GM23338 (cell line): ENCODE results near the gene TWIST2. TPM values are rescaled to one million over a fixed set of nuclear protein-coding genes. Genes with fewer than 3 reads are reported as not detected.

Experiments
- ATAC-seq: fragments of 200-7000 bp; cut with Tn5 transposase; 3 replicates; pipeline ENCODE4 v1.9.1; 2020
- DNase-seq: peaks from one replicate; pipeline ENCODE4 v3.0.0-alpha.2; 2015; ENCODE audit warnings: low spot score
- H2AFZ ChIP-seq: fragments of 200-600 bp; sonication (generic); 2 replicates; pipeline ENCODE4 v1.8.0; 2016; ENCODE audit warnings: antibody characterized with exemption, mild to moderate bottlenecking, moderate library complexity
- H3F3A ChIP-seq: fragments of 200-600 bp; sonication (generic); replicated peaks from 2 replicates; pipeline ENCODE4 v1.8.0; 2017; ENCODE audit warnings: antibody characterized with exemption, mixed run types, low read depth
- H3K27ac ChIP-seq: fragments of 200-600 bp; sonication (generic); 2 replicates; pipeline ENCODE4 v1.6.1; 2016; ENCODE audit warnings: low read depth
- H3K27me3 ChIP-seq: fragments of 200-600 bp; sonication (generic); 2 replicates; pipeline ENCODE4 v1.8.0; 2016; ENCODE audit warnings: mild to moderate bottlenecking, mixed run types, moderate library complexity; ENCODE audit not compliant: insufficient read depth
- H3K36me3 ChIP-seq: fragments of 200-600 bp; sonication (generic); 2 replicates; pipeline ENCODE4 v1.8.0; 2016; ENCODE audit warnings: mild to moderate bottlenecking; ENCODE audit not compliant: insufficient read depth
- H3K4me1 ChIP-seq: fragments of 200-600 bp; sonication (generic); 2 replicates; pipeline ENCODE4 v1.8.0; 2016; ENCODE audit warnings: mild to moderate bottlenecking, moderate library complexity; ENCODE audit not compliant: insufficient read depth
- H3K4me2 ChIP-seq: fragments of 200-600 bp; sonication (generic); 2 replicates; pipeline ENCODE4 v1.7.1; 2017; ENCODE audit warnings: mixed run types
- H3K4me3 ChIP-seq: fragments of 200-600 bp; sonication (generic); 2 replicates; pipeline ENCODE4 v1.6.1; 2016; ENCODE audit warnings: mixed run types
- H3K79me2 ChIP-seq: fragments of 200-600 bp; sonication (generic); replicated peaks from 2 replicates; pipeline ENCODE4 v1.8.0; 2017; ENCODE audit warnings: mild to moderate bottlenecking; ENCODE audit not compliant: insufficient read depth
- H3K9me2 ChIP-seq: fragments of 200-600 bp; sonication (generic); 2 replicates; pipeline ENCODE4 v1.8.0; 2017; ENCODE audit not compliant: insufficient read depth
- H4K20me1 ChIP-seq: fragments of 200-600 bp; sonication (generic); replicated peaks from 2 replicates; pipeline ENCODE4 v1.8.0; 2017; ENCODE audit warnings: mild to moderate bottlenecking; ENCODE audit not compliant: insufficient read depth
- H3K27ac Mint-ChIP-seq: 2 replicates; pipeline ENCODE4 v1.8.0; 2020; ENCODE audit warnings: inconsistent platforms, mild to moderate bottlenecking, moderate library complexity, mixed read lengths
- H3K27me3 Mint-ChIP-seq: 3 replicates; pipeline ENCODE4 v1.8.0; 2022; ENCODE audit warnings: low read depth, mild to moderate bottlenecking, moderate library complexity, mixed read lengths, inconsistent platforms; ENCODE audit not compliant: insufficient read depth, poor library complexity
- H3K36me3 Mint-ChIP-seq: 3 replicates; pipeline ENCODE4 v1.8.0; 2021; ENCODE audit warnings: low read depth, mild to moderate bottlenecking, inconsistent platforms, moderate library complexity, mixed read lengths
- H3K4me1 Mint-ChIP-seq: 3 replicates; pipeline ENCODE4 v1.8.0; 2020; ENCODE audit warnings: mild to moderate bottlenecking, inconsistent platforms, mixed read lengths
- H3K4me3 Mint-ChIP-seq: 3 replicates; pipeline ENCODE4 v1.8.0; 2021; ENCODE audit warnings: moderate library complexity, mild to moderate bottlenecking, inconsistent platforms, mixed read lengths
- H3K9me3 Mint-ChIP-seq: 3 replicates; pipeline ENCODE4 v1.8.0; 2020; ENCODE audit warnings: moderate library complexity, mild to moderate bottlenecking, inconsistent platforms, mixed read lengths
- CREB1 ChIP-seq: fragments of 250-450 bp; sonication (Bioruptor Pico); IDR thresholded peaks from 2 replicates; pipeline ENCODE4 v1.5.0; 2020; ENCODE audit warnings: low read depth, mild to moderate bottlenecking, moderate library complexity
- STAT1 ChIP-seq: IDR thresholded peaks from one replicate; pipeline ENCODE4 v1.6.1; 2016; ENCODE audit warnings: antibody characterized with exemption; ENCODE audit not compliant: unreplicated experiment
- ZNF114 ChIP-seq: fragments of 250-450 bp; sonication (Bioruptor Pico); IDR thresholded peaks from 2 replicates; pipeline ENCODE4 v1.5.0; 2020; ENCODE audit warnings: mild to moderate bottlenecking, moderate library complexity
- ZNF331 ChIP-seq: fragments of 250-450 bp; sonication (Bioruptor Pico); IDR thresholded peaks from 2 replicates; pipeline ENCODE4 v1.5.0; 2020; ENCODE audit warnings: low read depth, mild to moderate bottlenecking, moderate library complexity
- polyA plus RNA-seq: library from polyadenylated mRNA; unstranded; fragments of >200 nt; fragmentation: Nextera tagmentation; extraction: Ambion mirVana; gene quantifications from 2 replicates; pipeline ENCODE4 v1.2.1, GENCODE V29; 2016
- total RNA-seq: library from RNA; depleted of rRNA; stranded (reverse); fragments of >200 nt; shearing (Covaris generic); gene quantifications from 2 replicates; pipeline ENCODE4 v1.2.3, GENCODE V29; 2014
- TF ChIP-seq, protein P1 (sequence below), 2 experiments: fragments of 200-600 bp in 1 of 2; sonication (generic) in 1 of 2; conservative IDR thresholded peaks; 2 replicates each; pipeline versions ENCODE4 v1.5.1 to v1.6.1; 2016 to 2017; ENCODE audit warnings: antibody characterized with exemption in 2 of 2, low read depth in 2 of 2, mild to moderate bottlenecking in 2 of 2, moderate library complexity in 1 of 2
- TF ChIP-seq, protein P2 (sequence below): fragments of 250-450 bp; sonication (Bioruptor Pico); IDR thresholded peaks from 2 replicates; pipeline ENCODE4 v1.5.0; 2020; ENCODE audit warnings: mild to moderate bottlenecking, moderate library complexity
- TF ChIP-seq, protein P3 (sequence below): IDR thresholded peaks from 2 replicates; pipeline ENCODE4 v1.6.1; 2016; ENCODE audit warnings: antibody characterized with exemption

Gene TWIST2
- total and polyA plus RNA-seq, 2 experiments from 2014 or later: 7.0 to 12.5 TPM

DNA sequence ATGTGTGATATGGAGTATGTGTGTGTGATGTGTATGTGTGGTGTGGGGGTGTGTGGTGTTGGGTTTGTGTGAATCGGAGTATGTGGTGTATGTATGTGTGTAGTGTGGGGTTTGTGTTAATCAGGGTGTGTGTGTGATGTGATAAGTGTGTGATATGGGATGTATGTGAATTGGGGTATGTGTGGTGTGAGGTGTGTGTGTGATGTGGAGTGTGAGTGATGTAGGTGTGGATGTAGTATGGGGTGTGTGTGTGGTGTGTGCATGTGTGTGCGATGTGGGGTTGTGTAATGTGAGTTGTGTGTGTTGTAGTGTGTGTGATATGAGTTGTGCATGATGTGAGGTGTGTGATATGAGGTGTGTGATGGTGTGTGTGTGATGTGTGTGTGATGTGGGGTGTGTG lies 54.4 kb downstream of the TWIST2 start:
- Histone ChIP-seq H3K4me1 (no peaks in the 10 kb centered on the region), H3K27me3 (no peaks in the 10 kb centered on the region), H3F3A (no peaks in the 10 kb centered on the region), H3K36me3 (no peaks in the 10 kb centered on the region), H3K4me3 (no peak overlapping the region), H3K9me2 (no peaks in the 10 kb centered on the region), H2AFZ (no peak overlapping the region), H4K20me1 (no peaks in the 10 kb centered on the region), H3K4me2 (no peak overlapping the region), H3K27ac (no peak overlapping the region), H3K79me2 (no peaks in the 10 kb centered on the region)
- no peaks in the 10 kb centered on the region; the same call in 2 of the 3 replicates for H3K36me3 Mint-ChIP-seq
- no peak overlapping the region for H3K4me3 Mint-ChIP-seq
- ATAC-seq (no peak), DNase-seq (no peak)
- H3K4me1 Mint-ChIP-seq: no peaks in the 10 kb centered on the region; the same call in 2 of the 3 replicates
- H3K27me3 Mint-ChIP-seq: peaks cover 3% of the 10 kb centered on the region
- no peak overlapping the region for H3K27ac Mint-ChIP-seq
- TF ChIP-seq, protein P1, sequence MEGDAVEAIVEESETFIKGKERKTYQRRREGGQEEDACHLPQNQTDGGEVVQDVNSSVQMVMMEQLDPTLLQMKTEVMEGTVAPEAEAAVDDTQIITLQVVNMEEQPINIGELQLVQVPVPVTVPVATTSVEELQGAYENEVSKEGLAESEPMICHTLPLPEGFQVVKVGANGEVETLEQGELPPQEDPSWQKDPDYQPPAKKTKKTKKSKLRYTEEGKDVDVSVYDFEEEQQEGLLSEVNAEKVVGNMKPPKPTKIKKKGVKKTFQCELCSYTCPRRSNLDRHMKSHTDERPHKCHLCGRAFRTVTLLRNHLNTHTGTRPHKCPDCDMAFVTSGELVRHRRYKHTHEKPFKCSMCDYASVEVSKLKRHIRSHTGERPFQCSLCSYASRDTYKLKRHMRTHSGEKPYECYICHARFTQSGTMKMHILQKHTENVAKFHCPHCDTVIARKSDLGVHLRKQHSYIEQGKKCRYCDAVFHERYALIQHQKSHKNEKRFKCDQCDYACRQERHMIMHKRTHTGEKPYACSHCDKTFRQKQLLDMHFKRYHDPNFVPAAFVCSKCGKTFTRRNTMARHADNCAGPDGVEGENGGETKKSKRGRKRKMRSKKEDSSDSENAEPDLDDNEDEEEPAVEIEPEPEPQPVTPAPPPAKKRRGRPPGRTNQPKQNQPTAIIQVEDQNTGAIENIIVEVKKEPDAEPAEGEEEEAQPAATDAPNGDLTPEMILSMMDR (conservative IDR thresholded peaks at IDR 0.05; ENCODE audit: low read depth in 2 of 2): no peak
- TF ChIP-seq, protein P2, sequence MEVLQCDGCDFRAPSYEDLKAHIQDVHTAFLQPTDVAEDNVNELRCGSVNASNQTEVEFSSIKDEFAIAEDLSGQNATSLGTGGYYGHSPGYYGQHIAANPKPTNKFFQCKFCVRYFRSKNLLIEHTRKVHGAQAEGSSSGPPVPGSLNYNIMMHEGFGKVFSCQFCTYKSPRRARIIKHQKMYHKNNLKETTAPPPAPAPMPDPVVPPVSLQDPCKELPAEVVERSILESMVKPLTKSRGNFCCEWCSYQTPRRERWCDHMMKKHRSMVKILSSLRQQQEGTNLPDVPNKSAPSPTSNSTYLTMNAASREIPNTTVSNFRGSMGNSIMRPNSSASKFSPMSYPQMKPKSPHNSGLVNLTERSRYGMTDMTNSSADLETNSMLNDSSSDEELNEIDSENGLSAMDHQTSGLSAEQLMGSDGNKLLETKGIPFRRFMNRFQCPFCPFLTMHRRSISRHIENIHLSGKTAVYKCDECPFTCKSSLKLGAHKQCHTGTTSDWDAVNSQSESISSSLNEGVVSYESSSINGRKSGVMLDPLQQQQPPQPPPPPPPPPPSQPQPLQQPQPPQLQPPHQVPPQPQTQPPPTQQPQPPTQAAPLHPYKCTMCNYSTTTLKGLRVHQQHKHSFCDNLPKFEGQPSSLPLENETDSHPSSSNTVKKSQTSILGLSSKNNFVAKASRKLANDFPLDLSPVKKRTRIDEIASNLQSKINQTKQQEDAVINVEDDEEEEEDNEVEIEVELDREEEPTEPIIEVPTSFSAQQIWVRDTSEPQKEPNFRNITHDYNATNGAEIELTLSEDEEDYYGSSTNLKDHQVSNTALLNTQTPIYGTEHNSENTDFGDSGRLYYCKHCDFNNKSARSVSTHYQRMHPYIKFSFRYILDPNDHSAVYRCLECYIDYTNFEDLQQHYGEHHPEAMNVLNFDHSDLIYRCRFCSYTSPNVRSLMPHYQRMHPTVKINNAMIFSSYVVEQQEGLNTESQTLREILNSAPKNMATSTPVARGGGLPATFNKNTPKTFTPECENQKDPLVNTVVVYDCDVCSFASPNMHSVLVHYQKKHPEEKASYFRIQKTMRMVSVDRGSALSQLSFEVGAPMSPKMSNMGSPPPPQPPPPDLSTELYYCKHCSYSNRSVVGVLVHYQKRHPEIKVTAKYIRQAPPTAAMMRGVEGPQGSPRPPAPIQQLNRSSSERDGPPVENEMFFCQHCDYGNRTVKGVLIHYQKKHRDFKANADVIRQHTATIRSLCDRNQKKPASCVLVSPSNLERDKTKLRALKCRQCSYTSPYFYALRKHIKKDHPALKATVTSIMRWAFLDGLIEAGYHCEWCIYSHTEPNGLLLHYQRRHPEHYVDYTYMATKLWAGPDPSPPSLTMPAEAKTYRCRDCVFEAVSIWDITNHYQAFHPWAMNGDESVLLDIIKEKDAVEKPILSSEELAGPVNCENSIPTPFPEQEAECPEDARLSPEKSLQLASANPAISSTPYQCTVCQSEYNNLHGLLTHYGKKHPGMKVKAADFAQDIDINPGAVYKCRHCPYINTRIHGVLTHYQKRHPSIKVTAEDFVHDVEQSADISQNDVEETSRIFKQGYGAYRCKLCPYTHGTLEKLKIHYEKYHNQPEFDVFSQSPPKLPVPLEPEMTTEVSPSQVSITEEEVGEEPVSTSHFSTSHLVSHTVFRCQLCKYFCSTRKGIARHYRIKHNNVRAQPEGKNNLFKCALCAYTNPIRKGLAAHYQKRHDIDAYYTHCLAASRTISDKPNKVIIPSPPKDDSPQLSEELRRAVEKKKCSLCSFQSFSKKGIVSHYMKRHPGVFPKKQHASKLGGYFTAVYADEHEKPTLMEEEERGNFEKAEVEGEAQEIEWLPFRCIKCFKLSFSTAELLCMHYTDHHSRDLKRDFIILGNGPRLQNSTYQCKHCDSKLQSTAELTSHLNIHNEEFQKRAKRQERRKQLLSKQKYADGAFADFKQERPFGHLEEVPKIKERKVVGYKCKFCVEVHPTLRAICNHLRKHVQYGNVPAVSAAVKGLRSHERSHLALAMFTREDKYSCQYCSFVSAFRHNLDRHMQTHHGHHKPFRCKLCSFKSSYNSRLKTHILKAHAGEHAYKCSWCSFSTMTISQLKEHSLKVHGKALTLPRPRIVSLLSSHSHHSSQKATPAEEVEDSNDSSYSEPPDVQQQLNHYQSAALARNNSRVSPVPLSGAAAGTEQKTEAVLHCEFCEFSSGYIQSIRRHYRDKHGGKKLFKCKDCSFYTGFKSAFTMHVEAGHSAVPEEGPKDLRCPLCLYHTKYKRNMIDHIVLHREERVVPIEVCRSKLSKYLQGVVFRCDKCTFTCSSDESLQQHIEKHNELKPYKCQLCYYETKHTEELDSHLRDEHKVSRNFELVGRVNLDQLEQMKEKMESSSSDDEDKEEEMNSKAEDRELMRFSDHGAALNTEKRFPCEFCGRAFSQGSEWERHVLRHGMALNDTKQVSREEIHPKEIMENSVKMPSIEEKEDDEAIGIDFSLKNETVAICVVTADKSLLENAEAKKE (CRISPR knock-in tag): no peak
- no peaks in the 10 kb centered on the region for H3K9me3 Mint-ChIP-seq

DNA sequence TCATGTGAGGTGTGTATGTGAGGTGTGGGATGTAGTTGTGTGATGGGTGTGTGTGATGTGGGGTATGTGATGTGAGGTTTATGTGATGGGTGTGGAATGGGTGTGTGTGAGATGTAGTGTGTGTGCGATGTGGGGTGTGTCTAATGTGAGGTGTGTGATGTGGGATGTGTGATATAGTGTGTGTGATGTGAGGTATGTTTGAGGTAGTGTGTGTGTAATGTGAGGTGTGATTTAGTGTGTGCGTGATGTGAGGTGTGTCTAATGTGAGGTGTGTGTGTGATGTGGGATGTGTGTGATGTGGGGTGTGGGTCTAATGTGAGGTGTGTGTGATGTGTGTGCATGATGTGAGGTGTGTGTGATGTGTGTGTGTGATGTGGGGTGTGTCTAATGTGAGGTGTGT lies 55.3 kb downstream of the TWIST2 start:
- H3K79me2 ChIP-seq: no peaks in the 10 kb centered on the region
- H3K27me3 ChIP-seq: no peaks in the 10 kb centered on the region
- H3K27me3 Mint-ChIP-seq: peaks cover 3% of the 10 kb centered on the region
- H4K20me1 ChIP-seq: no peaks in the 10 kb centered on the region
- no peak overlapping the region for H3K4me2 ChIP-seq
- H2AFZ ChIP-seq: no peak overlapping the region
- no peaks in the 10 kb centered on the region for H3K9me3 Mint-ChIP-seq
- no peak overlapping the region for H3K27ac ChIP-seq
- H3F3A ChIP-seq: 0 out of 2 replicates have a peak, but pooled peaks cover 3% of the 10 kb centered on the region
- no peak overlapping the region for H3K27ac Mint-ChIP-seq
- ATAC-seq (no peak), DNase-seq (no peak)
- no peaks in the 10 kb centered on the region for H3K4me1 ChIP-seq
- no peak overlapping the region for H3K4me3 ChIP-seq
- no peaks in the 10 kb centered on the region; the same call in 2 of the 3 replicates for H3K36me3 Mint-ChIP-seq
- no peak overlapping the region for H3K4me3 Mint-ChIP-seq
- no peaks in the 10 kb centered on the region for H3K9me2 ChIP-seq
- no peaks in the 10 kb centered on the region for H3K36me3 ChIP-seq
- H3K4me1 Mint-ChIP-seq: no peaks in the 10 kb centered on the region; the same call in 2 of the 3 replicates
- TF ChIP-seq STAT1 (no peak), ZNF114 (no peak), CREB1 (no peak), ZNF331 (no peak)
- TF ChIP-seq, protein P3, sequence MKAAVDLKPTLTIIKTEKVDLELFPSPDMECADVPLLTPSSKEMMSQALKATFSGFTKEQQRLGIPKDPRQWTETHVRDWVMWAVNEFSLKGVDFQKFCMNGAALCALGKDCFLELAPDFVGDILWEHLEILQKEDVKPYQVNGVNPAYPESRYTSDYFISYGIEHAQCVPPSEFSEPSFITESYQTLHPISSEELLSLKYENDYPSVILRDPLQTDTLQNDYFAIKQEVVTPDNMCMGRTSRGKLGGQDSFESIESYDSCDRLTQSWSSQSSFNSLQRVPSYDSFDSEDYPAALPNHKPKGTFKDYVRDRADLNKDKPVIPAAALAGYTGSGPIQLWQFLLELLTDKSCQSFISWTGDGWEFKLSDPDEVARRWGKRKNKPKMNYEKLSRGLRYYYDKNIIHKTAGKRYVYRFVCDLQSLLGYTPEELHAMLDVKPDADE: no peak
